ENCODE data around the gene DUS4L.
"Not testable (repeated sequence)": the region's sequence is repeated elsewhere in the genome, so short reads cannot be mapped to it uniquely, and the experiment has no call there.

DUS4L gene, protein sequence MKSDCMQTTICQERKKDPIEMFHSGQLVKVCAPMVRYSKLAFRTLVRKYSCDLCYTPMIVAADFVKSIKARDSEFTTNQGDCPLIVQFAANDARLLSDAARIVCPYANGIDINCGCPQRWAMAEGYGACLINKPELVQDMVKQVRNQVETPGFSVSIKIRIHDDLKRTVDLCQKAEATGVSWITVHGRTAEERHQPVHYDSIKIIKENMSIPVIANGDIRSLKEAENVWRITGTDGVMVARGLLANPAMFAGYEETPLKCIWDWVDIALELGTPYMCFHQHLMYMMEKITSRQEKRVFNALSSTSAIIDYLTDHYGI

DNA sequence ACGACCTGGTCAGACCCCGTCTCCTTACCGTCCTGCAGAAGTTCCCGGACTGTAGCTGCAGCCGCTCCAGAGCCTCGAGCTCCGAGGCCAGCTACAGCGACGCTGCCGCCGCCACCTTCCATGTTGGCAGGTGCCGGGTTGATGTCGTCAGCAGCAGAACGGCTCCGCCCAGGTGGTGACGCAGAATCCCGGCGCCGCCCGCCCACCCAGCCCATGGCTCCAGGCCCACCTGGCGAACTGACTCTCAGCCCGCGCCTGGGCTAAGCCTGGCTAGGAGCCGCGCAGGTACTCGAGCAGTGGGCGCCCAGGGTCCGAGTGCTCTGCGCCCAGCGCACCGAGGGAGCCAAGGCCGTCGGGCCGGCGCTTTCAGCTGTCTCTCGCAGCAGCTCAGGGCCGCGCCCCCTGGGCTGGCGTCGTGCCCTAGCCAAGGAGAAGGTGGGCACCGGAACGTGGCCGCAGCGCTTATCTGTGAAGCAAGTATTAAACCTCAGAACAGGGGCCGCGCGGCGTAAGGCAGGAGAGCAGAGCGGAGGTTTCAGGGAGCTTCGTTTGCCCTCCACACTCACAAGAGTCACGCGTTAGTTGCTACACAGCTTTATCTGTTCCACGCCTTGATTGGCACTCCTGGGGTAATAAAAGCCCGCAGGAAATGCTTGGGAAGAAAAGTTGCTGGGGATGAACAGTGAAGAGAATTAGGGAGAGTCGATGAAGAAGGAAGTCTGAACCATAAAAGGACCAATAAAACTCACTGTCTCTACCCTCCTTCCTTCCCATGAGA lies at the start of gene DUS4L, which contains the start of gene COG5:
Gene DUS4L (plus strand): TSS at position 197 of the 778 bp plus-strand sequence. CDS start 3,100 bp downstream, outside the sequence.
Gene COG5 (minus strand): TSS at position 146 of the 778 bp plus-strand sequence. CDS start 24 bp downstream, at position 122.
- peak; percentile 61 to 64 for DNase-seq (ENCODE audit: extremely low read depth in 1 of 2, low read depth in 1 of 2)

DNA sequence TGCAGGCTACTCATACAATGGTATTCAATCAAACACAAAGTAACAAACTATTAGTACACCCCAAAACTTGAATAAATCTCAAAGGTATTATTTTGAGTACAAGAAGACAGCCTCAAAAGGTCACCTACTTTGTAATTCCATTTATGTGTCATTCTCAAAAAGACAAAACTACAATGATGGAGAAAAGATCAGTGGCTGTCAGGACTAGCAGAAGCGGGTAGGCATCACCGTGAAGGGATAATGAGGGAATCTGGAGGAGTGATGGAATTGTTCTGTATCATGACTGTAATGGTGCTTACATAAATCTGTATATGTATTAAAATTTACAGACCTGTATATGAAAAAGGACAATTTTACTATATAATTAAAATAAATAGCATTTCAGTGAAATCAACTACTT lies 37.1 kb upstream of the DUS4L start:
- no peak for DNase-seq (ENCODE audit: extremely low read depth in 1 of 2, low read depth in 1 of 2)

- no peak for DNase-seq (ENCODE audit: extremely low read depth in 1 of 2, low read depth in 1 of 2)
Observed at GRCh38 chr7:107527196-107527595, 36.6 kb upstream of the DUS4L start.

DNA sequence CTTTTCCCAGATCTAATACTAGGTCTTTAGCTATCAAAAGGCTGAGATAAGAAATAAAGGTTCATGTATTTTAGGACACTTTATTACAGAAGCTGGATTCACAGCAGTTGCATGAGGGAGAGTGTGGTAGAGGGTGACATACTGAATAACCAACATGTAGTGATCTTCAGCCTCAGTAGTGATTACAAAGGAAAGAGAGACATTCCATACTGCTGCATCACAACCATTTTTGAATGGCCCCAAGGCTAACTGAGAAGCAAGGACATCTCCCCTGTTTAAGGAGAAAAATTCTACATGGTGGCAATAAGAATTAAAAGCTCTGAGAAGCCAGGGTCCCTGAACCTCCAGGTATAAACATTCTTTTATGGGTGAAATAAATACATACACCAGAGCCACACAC lies 35.3 kb upstream of the DUS4L start:
- DNase-seq (ENCODE audit: extremely low read depth in 1 of 2, low read depth in 1 of 2) = no peak

DNA sequence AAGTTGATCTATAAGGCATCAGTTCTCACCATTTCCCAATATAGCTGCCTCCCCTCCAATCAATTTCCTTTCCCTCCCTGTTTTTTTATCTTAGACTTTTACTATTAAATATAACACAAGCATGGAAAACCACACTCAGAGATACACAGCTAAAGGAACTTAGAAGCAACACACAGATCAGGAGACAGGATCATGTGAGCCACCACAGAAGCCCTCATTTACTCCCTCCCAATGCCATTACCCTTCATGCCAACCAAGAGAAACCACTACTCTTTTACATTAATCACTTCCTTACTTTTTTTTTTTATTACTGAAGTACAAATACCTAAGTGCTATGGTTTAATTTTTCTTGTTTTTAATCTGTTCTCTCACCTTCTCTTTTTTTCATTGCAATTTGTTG lies 33.0 kb upstream of the DUS4L start:
- DNase-seq (ENCODE audit: extremely low read depth in 1 of 2, low read depth in 1 of 2) = no peak

DNA sequence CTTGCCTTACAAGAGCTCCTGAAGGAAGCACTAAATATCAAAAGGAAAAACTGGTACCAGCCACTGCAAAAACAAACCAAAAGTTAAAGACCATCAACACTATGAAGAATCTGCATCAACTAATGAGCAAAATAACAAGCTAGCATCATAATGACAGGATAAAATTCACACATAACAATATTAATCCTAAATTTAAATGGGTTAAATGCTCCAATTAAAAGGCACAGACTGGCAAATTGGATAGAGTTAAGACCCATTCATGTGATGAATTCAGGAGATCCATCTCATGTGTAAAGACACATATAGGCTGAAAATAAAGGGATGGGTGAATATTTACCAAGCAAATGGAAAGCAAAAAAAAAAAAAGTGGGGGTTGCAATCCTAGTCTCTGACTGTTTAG lies 29.6 kb upstream of the DUS4L start:
- no peak for DNase-seq (ENCODE audit: extremely low read depth in 1 of 2, low read depth in 1 of 2)

DNA sequence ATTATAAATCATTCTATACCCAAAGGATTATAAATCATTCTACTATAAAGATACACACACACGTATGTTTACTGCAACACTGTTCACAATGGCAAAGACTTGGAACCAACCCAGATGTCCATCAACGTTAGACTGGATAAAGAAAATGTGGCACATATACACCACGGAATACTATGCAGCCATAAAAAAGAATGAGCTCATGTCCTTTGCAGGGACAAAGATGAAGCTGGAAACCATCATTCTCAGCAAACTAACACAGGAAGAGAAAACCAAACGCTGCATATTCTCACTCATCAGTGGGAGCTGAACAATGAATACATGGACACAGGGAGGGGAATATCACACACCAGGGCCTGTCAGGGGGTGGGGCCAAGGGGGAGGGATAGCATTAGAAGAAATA lies 26.5 kb upstream of the DUS4L start:
- not testable (repeated sequence) for DNase-seq (ENCODE audit: extremely low read depth in 1 of 2, low read depth in 1 of 2)

GRCh38 chr7:107538001-107538400 lies 25.8 kb upstream of the DUS4L start:
- no peak for DNase-seq (ENCODE audit: extremely low read depth in 1 of 2, low read depth in 1 of 2)

DNA sequence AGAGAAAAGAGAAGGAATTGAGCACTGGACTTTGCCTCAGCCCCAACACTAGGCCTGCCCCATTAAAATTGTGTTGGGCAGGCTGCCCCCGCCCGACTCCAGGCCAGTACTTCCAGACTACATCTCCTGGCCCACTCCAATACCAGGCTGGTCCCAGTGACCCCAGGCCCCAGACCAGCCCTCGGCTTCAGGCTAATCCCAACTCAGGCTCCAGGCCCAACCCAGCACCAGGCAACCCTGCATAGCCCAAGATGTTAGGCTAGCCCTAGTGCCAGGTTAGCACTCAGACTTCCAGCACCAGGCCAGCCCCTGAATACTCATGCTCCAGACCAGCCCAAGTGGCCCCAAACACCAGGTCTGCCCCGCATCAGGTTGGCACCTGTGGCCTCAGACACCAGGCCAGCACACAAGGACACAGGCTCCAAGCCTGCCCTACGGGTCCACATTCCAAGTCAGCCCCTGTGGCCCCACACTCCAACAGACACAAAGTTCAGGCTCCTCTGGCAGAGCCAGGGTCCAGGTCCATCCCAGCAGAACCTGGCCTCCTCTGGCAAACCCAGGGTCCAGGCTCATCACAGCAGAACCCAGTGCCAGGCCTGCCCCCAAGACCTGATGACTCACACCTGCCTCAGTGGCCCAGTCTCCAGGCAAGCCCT lies 20.3 kb upstream of the DUS4L start:
- DNase-seq (ENCODE audit: extremely low read depth in 1 of 2, low read depth in 1 of 2) = no peak

DNA sequence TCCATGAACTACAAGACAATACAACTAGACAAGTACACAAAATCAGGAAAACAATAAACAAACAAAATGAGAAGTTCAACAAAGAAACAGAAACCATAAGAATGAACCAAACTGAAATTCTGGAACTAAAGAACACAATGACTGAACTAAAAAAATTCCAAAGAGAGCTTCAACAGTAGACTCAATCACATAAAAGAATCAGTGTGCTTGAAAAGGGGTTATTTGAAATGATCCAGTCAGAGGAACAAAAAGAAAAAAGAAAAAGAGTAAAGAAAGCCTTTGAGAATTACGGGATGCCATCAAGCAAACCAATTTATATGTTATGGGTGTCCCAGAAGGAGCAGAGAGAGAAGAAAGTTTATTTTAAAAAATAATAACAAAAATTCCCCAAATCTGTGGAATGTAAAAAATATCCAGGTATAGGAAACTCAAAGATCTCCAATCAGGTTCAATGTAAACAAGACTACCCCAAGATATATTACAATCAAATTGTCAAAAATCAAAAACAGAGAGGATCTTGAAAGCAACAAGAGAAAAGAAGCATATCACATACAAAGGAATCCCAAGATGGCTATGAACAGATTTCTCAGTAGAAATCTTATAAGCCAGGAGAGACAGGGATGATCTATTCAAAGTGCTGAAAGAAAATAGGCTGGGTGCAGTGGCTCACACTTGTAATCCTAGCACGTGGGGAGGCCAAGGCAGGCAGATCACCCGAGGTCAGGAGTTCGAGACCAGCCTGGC lies 18.8 kb upstream of the DUS4L start:
- no peak for DNase-seq (ENCODE audit: extremely low read depth in 1 of 2, low read depth in 1 of 2)

DNA sequence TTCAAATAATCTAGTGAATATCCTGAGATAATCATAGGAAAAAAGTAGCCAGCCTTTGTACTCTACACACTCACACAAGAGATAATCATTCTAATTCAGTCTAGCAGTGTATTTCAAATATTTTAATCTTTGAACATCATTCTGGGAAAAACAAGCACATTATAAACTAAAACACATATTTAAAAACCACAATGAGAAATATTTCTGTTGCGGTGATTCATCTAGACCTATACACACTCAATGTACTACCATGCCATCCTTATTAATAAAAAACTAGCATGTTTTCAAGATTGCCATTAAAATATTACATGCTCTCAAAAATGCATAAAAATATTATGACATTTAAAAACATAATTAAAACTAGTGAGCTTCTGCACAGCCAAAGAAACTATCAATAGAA lies 11.8 kb upstream of the DUS4L start:
- DNase-seq (ENCODE audit: extremely low read depth in 1 of 2, low read depth in 1 of 2) = no peak

GRCh38 chr7:107555893-107556292 lies 7.9 kb upstream of the DUS4L start:
- no peak for DNase-seq (ENCODE audit: extremely low read depth in 1 of 2, low read depth in 1 of 2)

DNA sequence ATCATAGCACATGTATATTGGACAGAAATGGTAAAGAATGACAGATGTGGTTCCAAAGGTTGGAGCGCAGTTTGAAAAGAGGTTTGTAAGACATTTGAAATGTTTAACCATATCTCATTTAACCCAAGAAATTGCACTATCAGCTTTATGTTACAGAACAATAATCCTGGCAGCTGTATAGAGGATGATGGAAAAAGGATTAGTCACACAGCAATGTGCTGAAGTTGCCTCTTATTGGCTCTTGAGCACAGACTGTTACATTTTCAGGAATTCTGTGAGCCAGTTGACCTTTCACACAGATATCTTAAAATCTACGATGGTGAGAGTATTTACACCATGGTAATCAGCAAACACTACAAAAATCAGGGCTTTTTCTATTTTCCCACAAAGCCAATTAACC lies 3.9 kb upstream of the DUS4L start:
- no peak for DNase-seq (ENCODE audit: extremely low read depth in 1 of 2, low read depth in 1 of 2)

DNA sequence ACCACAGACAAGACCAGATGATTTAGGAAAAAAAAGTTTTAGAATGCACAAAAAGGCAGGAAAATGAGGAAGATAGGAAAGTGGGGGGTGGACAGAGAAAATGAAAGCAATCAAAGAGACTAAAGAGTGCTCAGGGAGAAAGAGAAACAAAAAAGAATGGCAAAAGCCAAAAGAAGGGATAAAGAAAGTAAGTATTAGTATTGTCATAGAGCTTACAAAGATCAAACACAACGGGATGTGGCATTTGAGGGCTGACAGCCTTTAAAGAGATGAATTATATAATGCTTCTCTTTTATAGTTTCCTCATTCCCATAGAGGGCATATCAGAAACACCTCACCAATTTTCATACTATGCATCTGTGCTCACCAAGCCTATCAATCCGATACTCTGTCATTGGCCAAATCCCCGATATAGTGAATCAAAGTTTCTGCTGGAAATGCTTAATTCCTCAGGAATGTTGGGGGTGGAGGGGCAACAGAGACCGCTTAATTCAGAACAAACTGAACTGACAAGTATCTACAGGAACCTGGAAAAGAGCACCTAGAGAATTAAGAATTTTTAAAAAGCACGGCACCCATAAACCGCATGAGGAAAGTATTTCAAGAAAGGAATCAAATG lies 2.8 kb upstream of the DUS4L start:
- DNase-seq (ENCODE audit: extremely low read depth in 1 of 2, low read depth in 1 of 2) = no peak

DNA sequence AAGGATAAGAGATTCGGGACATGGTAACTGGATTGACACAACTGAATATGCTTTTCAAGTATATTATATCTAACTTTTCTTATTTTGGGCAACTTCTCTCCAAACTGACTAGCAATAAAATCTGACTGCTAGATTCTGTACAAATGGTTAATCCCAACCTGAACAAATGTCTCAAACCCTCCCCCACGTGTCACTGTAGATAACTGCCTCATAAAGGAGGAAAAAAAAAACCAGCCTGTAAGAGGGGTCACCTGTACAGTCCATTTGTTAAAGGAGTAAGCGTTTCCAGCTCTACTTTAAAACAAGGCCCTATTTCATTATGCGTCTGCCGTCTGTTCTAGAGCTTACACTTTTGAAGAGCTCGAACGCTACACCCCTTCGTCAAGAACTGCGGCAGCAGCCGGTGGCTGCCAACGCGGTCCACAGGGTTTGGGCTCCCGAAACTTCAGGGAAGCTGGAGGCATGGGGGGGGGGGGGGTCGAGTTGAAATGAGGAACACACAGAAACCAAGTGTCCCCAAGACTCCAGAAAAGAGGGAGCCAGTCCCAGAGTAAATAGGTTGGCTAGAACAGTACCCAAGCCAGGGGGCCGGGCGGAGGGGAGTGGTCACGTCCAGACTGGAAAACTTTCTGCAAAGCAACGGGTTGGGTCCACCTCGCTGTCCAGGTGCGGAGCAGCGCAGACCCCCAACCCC lies 543 bp upstream of the DUS4L start:
- DNase-seq (ENCODE audit: extremely low read depth in 1 of 2, low read depth in 1 of 2) = peak in 1 of 2 donors; percentile 12

GRCh38 chr7:107564553-107565298 lies 955 bp downstream of the DUS4L start:
- DNase-seq (ENCODE audit: extremely low read depth in 1 of 2, low read depth in 1 of 2) = no peak

GRCh38 chr7:107570298-107570697 lies 6.5 kb downstream of the DUS4L start:
- no peak for DNase-seq (ENCODE audit: extremely low read depth in 1 of 2, low read depth in 1 of 2)

DNA sequence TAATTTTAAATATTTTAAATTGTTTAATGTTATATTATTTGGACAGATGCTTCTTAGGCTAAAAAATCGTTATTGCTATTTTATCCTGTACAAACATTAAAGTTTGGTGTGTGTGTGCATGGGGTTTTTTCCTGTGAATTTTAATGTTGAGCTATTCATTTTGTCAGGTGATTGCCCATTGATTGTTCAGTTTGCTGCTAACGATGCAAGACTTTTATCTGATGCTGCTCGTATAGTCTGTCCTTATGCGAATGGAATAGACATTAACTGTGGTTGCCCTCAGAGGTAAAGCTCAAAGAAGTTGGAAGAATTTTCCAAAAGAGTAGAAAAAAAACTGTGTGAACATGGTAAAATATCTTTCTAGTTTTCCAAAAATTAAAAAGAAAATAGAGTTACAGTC lies 9.8 kb downstream of the DUS4L start:
- no peak for DNase-seq (ENCODE audit: extremely low read depth in 1 of 2, low read depth in 1 of 2)

GRCh38 chr7:107579554-107579884 lies 15.7 kb downstream of the DUS4L start:
- no peak for DNase-seq (ENCODE audit: extremely low read depth in 1 of 2, low read depth in 1 of 2)
